Measurements from ENCODE around the gene TM4SF20. TPM values are rescaled to one million over a fixed set of nuclear protein-coding genes. Genes with fewer than 3 reads are reported as not detected.

Gene TM4SF20, protein sequence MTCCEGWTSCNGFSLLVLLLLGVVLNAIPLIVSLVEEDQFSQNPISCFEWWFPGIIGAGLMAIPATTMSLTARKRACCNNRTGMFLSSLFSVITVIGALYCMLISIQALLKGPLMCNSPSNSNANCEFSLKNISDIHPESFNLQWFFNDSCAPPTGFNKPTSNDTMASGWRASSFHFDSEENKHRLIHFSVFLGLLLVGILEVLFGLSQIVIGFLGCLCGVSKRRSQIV
- under 1 TPM; 0.09 to 0.34 (median 0.22) TPM for total RNA-seq (2021; fragmentation: NEBNext Ultra II Directional; extraction: Animal tissue kit (Norgen Biotek cat#: 25700))
- long read RNA-seq = 0 reads

DNA sequence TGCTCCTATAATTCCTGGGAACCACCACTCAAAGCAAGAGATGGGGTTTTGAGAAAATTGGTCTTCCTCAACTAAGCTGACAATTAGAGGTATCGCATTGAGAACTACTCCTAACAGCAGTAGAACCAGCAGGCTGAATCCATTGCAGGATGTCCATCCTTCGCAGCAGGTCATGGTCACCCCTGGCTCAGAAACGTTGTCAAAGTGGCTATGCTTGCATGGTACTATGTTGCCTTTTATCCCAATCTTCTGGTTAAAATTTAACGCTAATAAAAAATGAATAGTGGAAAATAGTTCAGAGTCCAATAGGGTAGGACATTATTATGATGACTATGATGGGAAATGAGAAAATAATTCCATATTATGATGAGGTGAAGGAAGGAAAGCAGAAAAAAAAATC, at the start of gene TM4SF20:
TM4SF20 (minus strand) TSS at position 212 of the 400 bp plus-strand sequence; CDS start at position 174, 38 bp downstream.
- peak within 1 kb of the TSS; percentile 74 for H3K27ac Mint-ChIP-seq
- no peak for DNase-seq
- no peaks in the 10 kb centered on the region for H3K9me3 Mint-ChIP-seq
- H3K36me3 Mint-ChIP-seq (ENCODE audit: low read depth) = no peaks in the 10 kb centered on the region
- no peak for TF ChIP-seq CTCF (IDR thresholded peaks at IDR 0.05)
- peak within 1 kb of the TSS; percentile 38; the same call in 1 of the 2 replicates for H3K4me3 Mint-ChIP-seq
- peaks cover 59% of the 10 kb centered on the region for H3K4me1 Mint-ChIP-seq (ENCODE audit: low read depth)
- no peaks in the 10 kb centered on the region; the same call in none of the 2 replicates for H3K27me3 Mint-ChIP-seq (ENCODE audit: insufficient read depth)

DNA sequence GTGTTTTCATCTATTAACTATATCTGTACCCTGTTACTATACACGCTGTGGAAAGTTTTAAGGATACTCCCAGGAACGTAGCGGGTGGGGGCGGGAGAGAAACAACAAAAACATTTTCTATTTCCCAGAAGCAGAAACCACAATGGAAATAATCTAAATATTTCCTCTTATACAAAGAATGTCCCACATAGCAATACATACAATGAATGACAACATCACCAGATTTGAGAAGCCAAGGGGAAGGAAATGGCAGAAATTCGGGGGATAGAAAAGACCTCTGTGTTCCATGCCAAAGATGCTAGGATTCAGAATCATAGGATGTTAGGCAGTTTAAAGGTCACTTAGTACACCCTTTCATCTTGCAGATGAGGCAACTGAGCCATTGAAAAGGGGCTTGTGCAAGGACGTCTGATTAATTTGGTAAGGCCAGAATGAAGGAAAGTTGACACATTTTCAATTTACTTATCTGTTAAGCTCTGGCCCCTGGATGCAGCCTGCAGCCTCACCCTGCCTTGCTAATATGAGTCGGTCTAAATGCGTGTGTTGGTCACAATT, 49.7 kb upstream of the TM4SF20 start:
- Mint-ChIP-seq H3K27me3 (ENCODE audit: insufficient read depth) (peaks cover 4% of the 10 kb centered on the region; the same call in 1 of the 2 replicates), H3K4me3 (no peak overlapping the region), H3K9me3 (peaks cover 18% of the 10 kb centered on the region), H3K4me1 (ENCODE audit: low read depth) (no peaks in the 10 kb centered on the region; the same call in 1 of the 2 replicates), H3K27ac (no peak overlapping the region), H3K36me3 (ENCODE audit: low read depth) (peaks cover 11% of the 10 kb centered on the region)
- no peak for DNase-seq
- no peak for TF ChIP-seq CTCF (IDR thresholded peaks at IDR 0.05)

- Mint-ChIP-seq H3K9me3 (no peaks in the 10 kb centered on the region), H3K27ac (no peak overlapping the region), H3K4me1 (ENCODE audit: low read depth) (no peaks in the 10 kb centered on the region; the same call in 1 of the 2 replicates), H3K36me3 (ENCODE audit: low read depth) (no peaks in the 10 kb centered on the region), H3K27me3 (ENCODE audit: insufficient read depth) (peaks cover 3% of the 10 kb centered on the region), H3K4me3 (no peak overlapping the region)
- no peak for DNase-seq
- no peak for TF ChIP-seq CTCF (IDR thresholded peaks at IDR 0.05)
Measured at GRCh38 chr2:227423656-227424499, 44.8 kb upstream of the TM4SF20 start.

DNA sequence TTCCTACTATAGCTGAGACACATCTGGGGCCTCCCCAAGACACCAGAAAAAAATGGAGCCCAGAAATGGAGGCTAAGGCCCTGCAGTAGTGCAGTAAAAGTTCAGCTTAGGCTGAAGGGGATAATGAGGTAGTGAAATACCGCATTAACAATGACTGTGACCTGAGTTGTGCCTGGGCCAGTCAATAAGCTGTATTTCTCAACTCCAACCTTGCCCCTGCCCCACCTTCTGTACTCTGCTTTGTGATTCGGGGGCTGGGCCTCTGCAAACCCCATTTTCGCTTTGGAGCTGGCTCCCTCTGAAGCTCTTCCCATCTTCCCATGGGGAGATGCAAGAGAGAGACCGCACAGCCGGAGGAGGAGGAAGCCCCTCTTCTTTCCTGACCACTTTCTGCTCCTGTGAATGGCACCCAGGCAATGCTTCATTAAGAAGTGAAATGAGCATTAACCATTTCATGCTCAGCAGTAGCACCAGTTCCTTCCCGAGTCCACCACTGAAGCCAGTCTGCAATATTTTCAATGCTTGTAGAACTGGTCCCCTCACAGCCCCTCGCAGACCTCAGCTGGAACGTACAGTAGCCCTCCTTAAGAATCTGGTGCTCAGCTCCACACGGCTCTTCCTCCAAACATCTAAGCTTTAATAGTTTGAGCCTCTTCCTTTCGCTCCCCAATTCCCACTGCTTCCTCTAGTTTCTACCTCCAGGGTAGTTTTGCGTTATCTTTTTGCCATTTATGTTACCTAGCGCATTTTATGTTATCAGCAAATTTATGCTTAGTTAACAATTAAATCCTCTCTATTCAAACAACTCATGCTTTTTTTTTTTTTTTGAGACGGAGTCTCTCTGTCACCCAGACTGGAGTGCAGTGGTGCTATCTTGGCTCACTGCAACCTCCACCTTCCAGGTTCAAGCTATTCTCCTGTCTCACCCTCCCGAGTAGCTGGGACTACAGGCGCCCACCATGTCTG, 41.3 kb upstream of the TM4SF20 start:
- Mint-ChIP-seq H3K4me3 (no peak overlapping the region), H3K27me3 (ENCODE audit: insufficient read depth) (peaks cover 2% of the 10 kb centered on the region), H3K27ac (no peak overlapping the region), H3K9me3 (no peaks in the 10 kb centered on the region), H3K36me3 (ENCODE audit: low read depth) (no peaks in the 10 kb centered on the region), H3K4me1 (ENCODE audit: low read depth) (peaks cover 8% of the 10 kb centered on the region)
- DNase-seq = no peak
- no peak for TF ChIP-seq CTCF (IDR thresholded peaks at IDR 0.05)

- DNase-seq = no peak
- H3K4me1 Mint-ChIP-seq (ENCODE audit: low read depth) = peaks cover 30% of the 10 kb centered on the region
- no peak overlapping the region for H3K4me3 Mint-ChIP-seq
Measured at GRCh38 chr2:227416701-227417100, 37.6 kb upstream of the TM4SF20 start.

More at GRCh38 chr2:227416701-227417100, 37.6 kb upstream of the TM4SF20 start:
- Mint-ChIP-seq H3K27me3 (ENCODE audit: insufficient read depth) (peaks cover 2% of the 10 kb centered on the region), H3K9me3 (no peaks in the 10 kb centered on the region), H3K36me3 (ENCODE audit: low read depth) (no peaks in the 10 kb centered on the region), H3K27ac (peak overlapping the region; percentile 30)
- TF ChIP-seq CTCF (IDR thresholded peaks at IDR 0.05) = no peak
